ENCODE measurements around the gene DYNC2H1.

DYNC2H1 gene

GRCh38 chr11:103076361-103076760, 32.9 kb upstream of the DYNC2H1 start:
- no peak for DNase-seq (ENCODE audit: low read depth)
- no peak for TF ChIP-seq CTCF (conservative IDR thresholded peaks at IDR 0.05; ENCODE audit: low read depth, low read length)
- no peak overlapping the region for H3K4me3 ChIP-seq (ENCODE audit: low read length)

GRCh38 chr11:103077554-103077953, 31.7 kb upstream of the DYNC2H1 start:
- no peak for DNase-seq (ENCODE audit: low read depth)
- no peak overlapping the region for H3K4me3 ChIP-seq (ENCODE audit: low read length)
- no peak for TF ChIP-seq CTCF (conservative IDR thresholded peaks at IDR 0.05; ENCODE audit: low read depth, low read length)

- DNase-seq (ENCODE audit: low read depth): no peak
- H3K4me3 ChIP-seq (ENCODE audit: low read length): no peak overlapping the region
- TF ChIP-seq CTCF (conservative IDR thresholded peaks at IDR 0.05; ENCODE audit: low read depth, low read length): no peak
Observed at GRCh38 chr11:103078710-103079109, 30.5 kb upstream of the DYNC2H1 start.

DNA sequence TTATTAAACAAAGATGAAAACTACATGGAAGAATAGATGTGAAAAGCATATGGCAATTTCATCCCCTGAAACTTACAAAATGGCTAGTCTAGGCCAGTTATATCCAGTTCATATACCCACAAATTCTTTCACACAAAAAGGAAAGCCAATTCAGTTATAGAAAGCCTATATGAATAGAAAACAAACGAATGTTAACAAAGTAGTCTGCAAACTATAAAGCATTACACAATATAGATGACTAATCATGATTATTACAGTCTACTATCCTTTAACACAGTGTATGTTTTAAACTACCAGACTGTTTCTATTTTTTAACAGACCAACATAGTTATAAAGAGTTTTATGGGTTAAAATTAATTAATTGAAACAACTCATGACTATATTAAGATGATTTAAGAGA, 29.4 kb upstream of the DYNC2H1 start:
- H3K4me3 ChIP-seq (ENCODE audit: low read length): no peak overlapping the region
- TF ChIP-seq CTCF (conservative IDR thresholded peaks at IDR 0.05; ENCODE audit: low read depth, low read length): no peak
- DNase-seq (ENCODE audit: low read depth): no peak

- TF ChIP-seq CTCF (conservative IDR thresholded peaks at IDR 0.05; ENCODE audit: low read depth, low read length): no peak
- H3K4me3 ChIP-seq (ENCODE audit: low read length): no peak overlapping the region
- no peak for DNase-seq (ENCODE audit: low read depth)
Observed at GRCh38 chr11:103085758-103086365, 23.4 kb upstream of the DYNC2H1 start.

- no peak overlapping the region for H3K4me3 ChIP-seq (ENCODE audit: low read length)
- no peak for DNase-seq (ENCODE audit: low read depth)
- no peak for TF ChIP-seq CTCF (conservative IDR thresholded peaks at IDR 0.05; ENCODE audit: low read depth, low read length)
Observed at GRCh38 chr11:103086461-103086860, 22.8 kb upstream of the DYNC2H1 start.

- H3K4me3 ChIP-seq (ENCODE audit: low read length): peak overlapping the region; percentile 84
- DNase-seq (ENCODE audit: low read depth): no peak
- TF ChIP-seq CTCF (conservative IDR thresholded peaks at IDR 0.05; ENCODE audit: low read depth, low read length): no peak
Observed at GRCh38 chr11:103091064-103091800, 18.0 kb upstream of the DYNC2H1 start.
